Pons (tissue), 1 donor: ENCODE measurements around the gene M1AP.

ENCODE experiments used
- DNase-seq: peaks from one replicate; pipeline ENCODE4 v3.0.0-alpha.2; 2016; ENCODE audit warnings: low spot score

The M1AP gene

GRCh38 chr2:74648009-74648443 is at the start of gene M1AP:
Gene M1AP (minus strand): TSS chr2:74648330. CDS start chr2:74640275, 8,055 bp downstream.
- DNase-seq = no peak

- no peak for DNase-seq
Observed at GRCh38 chr2:74696829-74697228, 48.7 kb upstream of the M1AP start.

GRCh38 chr2:74695663-74696062 is 47.5 kb upstream of the M1AP start:
- no peak for DNase-seq

- DNase-seq = no peak
Observed at GRCh38 chr2:74694281-74694680, 46.2 kb upstream of the M1AP start.

GRCh38 chr2:74693668-74694067 is 45.5 kb upstream of the M1AP start:
- DNase-seq = no peak

GRCh38 chr2:74693213-74693612 is 45.1 kb upstream of the M1AP start:
- no peak for DNase-seq

- no peak for DNase-seq
Observed at GRCh38 chr2:74691929-74692328, 43.8 kb upstream of the M1AP start.

- peak; percentile 71 for DNase-seq
Observed at GRCh38 chr2:74690571-74690970, 42.4 kb upstream of the M1AP start.

- no peak for DNase-seq
Observed at GRCh38 chr2:74689671-74690070, 41.5 kb upstream of the M1AP start.

- no peak for DNase-seq
Observed at GRCh38 chr2:74688881-74689280, 40.8 kb upstream of the M1AP start.

GRCh38 chr2:74685408-74685807 is 37.3 kb upstream of the M1AP start:
- no peak for DNase-seq

- no peak for DNase-seq
Observed at GRCh38 chr2:74682501-74682900, 34.4 kb upstream of the M1AP start.

- no peak for DNase-seq
Observed at GRCh38 chr2:74679615-74680014, 31.5 kb upstream of the M1AP start.

- no peak for DNase-seq
Observed at GRCh38 chr2:74676331-74676730, 28.2 kb upstream of the M1AP start.

GRCh38 chr2:74675090-74675489 is 27.0 kb upstream of the M1AP start:
- no peak for DNase-seq

GRCh38 chr2:74673826-74674528 is 25.8 kb upstream of the M1AP start:
- DNase-seq = no peak

GRCh38 chr2:74671479-74671878 is 23.3 kb upstream of the M1AP start:
- DNase-seq = no peak

- DNase-seq = no peak
Observed at GRCh38 chr2:74670263-74670662, 22.1 kb upstream of the M1AP start.

- no peak for DNase-seq
Observed at GRCh38 chr2:74668087-74668486, 20.0 kb upstream of the M1AP start.

GRCh38 chr2:74659462-74659861 is 11.3 kb upstream of the M1AP start:
- no peak for DNase-seq

GRCh38 chr2:74658516-74658915 is 10.4 kb upstream of the M1AP start:
- no peak for DNase-seq

GRCh38 chr2:74655579-74655978 is 7.4 kb upstream of the M1AP start:
- DNase-seq = no peak

GRCh38 chr2:74653985-74654882 is 6.1 kb upstream of the M1AP start, which contains the start of gene SEMA4F:
Gene SEMA4F (plus strand): TSS chr2:74654247. CDS start chr2:74654377, 130 bp downstream.
- DNase-seq = peak; percentile 98
